ENCODE results near the gene RO60.

The RO60 gene

DNA sequence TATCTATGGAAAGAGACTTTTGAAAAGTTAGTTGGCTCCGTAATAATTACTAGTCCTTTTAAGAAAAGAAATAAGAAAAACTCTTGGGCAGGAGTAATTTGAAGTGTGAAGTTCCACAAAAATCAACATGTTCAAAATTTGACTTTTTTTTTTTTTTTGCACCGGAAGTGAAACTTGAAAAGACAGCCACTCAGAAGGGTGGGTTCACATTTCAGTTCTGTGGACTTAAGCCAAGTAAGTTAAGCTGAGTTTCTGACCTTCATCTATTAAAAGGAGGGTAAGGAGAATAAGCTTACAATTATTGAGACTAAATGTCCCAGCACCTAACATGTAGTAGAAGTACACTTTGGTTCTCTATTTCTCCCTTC is 11.0 kb downstream of the RO60 start:
- peaks cover 31% of the 10 kb centered on the region for H3K4me1 Mint-ChIP-seq (ENCODE audit: low read depth)
- no peaks in the 10 kb centered on the region for H3K9me3 Mint-ChIP-seq
- peak overlapping the region; percentile 0 for H3K4me3 Mint-ChIP-seq
- no peaks in the 10 kb centered on the region for H3K27me3 Mint-ChIP-seq
- intact Hi-C loops (cut with micrococcal nuclease) = no loop called here
- H3K36me3 Mint-ChIP-seq (ENCODE audit: low read depth) = peaks cover 14% of the 10 kb centered on the region
- H3K27ac Mint-ChIP-seq = peak overlapping the region; percentile 72

DNA sequence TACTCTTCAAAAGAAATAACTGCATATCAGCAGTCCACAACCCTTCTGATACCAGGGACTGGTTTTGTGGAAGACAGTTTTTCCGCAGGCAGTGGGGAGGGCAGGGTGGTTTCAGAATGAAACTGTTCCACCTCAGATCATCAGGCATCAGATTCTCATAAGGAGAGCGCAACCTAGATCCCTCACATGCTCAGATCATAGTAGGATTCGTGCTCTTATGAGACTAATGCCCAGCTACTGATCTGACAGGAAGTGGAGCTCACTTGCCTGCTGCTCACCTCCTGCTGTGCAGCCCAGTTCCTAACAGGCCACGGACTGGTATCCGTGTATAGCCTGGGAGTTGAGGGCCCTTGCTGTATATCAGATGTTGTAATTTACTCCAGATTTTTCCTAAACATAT is 11.5 kb downstream of the RO60 start:
- Mint-ChIP-seq H3K4me1 (ENCODE audit: low read depth) (peaks cover 25% of the 10 kb centered on the region), H3K27me3 (no peaks in the 10 kb centered on the region), H3K4me3 (no peak overlapping the region), H3K36me3 (ENCODE audit: low read depth) (peaks cover 14% of the 10 kb centered on the region), H3K27ac (peak overlapping the region; percentile 72), H3K9me3 (no peaks in the 10 kb centered on the region)
- intact Hi-C loops (cut with micrococcal nuclease) = no loop called here

DNA sequence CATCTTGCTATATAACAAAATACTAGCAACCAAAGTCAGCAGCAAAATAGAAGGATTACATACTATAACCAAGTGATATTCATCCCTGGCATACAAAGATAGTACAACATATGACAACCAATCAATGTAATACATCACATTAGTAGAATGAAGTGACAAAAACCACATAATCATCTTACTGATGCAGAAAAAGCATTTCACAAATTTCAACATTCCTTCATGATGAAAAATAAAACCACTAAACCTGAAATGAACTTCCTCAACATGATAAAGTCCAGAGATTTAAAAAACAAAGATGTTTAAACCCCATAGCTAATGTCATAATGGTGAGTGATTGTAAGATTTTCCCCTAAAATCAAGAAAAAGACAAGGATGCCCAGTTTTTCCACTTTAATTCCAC is 18.6 kb downstream of the RO60 start:
- Mint-ChIP-seq H3K4me1 (ENCODE audit: low read depth) (no peaks in the 10 kb centered on the region), H3K4me3 (no peak overlapping the region), H3K36me3 (ENCODE audit: low read depth) (peaks cover 55% of the 10 kb centered on the region), H3K9me3 (peaks cover 8% of the 10 kb centered on the region), H3K27ac (no peak overlapping the region), H3K27me3 (no peaks in the 10 kb centered on the region)
- intact Hi-C loops (cut with micrococcal nuclease) = no loop called here

DNA sequence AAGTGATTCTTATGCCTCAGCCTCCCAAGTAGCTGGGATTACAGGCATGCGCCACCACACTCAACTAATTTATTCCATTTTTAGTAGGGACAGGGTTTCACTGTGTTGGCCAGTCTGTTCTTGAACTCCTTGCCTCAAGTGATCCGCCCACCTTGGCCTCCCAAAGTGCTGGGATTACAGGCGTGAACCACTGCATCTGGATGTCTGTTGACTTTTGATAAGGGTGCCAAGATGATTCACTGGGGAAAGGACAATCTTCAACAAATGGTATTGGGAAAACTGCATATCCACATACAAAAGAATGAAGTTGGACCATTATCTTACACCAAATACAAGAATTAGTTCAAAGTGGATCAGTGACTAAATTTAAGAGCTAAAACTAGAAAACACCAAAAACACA is 19.8 kb downstream of the RO60 start:
- intact Hi-C loops (cut with micrococcal nuclease) = no loop called here
- Mint-ChIP-seq H3K36me3 (ENCODE audit: low read depth) (peaks cover 65% of the 10 kb centered on the region), H3K27me3 (no peaks in the 10 kb centered on the region), H3K4me1 (ENCODE audit: low read depth) (no peaks in the 10 kb centered on the region), H3K9me3 (peaks cover 8% of the 10 kb centered on the region), H3K27ac (no peak overlapping the region), H3K4me3 (no peak overlapping the region)

DNA sequence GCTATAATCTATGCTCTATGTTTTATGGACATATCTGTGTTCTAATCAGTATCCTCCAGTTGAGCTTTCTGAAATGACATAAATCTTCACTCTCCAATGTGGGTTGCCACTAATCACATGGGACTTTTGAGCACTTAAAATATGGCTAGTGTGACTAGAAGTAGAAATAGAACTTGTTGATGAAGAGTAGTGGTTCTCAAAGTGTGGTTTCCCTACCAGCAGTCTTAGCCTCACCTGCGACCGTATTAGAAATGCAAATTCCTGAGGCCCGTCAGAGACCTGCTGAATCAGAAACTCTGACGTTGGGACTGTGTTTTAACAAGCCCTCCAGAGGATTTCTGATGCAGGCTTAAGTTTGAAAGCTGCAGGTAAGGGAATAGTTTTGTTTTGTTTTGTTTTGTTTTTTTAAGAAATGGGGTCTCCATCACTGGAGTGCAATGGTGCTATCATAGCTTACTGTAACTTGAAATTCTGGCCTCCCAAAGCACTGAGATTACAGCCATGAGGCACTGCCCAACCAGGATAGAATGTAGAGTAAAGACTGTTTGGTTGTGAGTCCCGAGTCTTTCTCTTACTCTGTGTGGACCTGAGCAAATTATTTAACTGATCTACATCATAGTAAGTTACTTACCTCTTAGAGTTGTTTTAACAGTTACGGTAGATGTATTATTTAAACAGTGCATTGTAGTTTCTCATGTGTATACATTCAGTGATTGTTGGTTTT is 24.1 kb downstream of the RO60 start:
- peaks cover 63% of the 10 kb centered on the region for H3K36me3 Mint-ChIP-seq (ENCODE audit: low read depth)
- H3K27ac Mint-ChIP-seq = no peak overlapping the region

DNA sequence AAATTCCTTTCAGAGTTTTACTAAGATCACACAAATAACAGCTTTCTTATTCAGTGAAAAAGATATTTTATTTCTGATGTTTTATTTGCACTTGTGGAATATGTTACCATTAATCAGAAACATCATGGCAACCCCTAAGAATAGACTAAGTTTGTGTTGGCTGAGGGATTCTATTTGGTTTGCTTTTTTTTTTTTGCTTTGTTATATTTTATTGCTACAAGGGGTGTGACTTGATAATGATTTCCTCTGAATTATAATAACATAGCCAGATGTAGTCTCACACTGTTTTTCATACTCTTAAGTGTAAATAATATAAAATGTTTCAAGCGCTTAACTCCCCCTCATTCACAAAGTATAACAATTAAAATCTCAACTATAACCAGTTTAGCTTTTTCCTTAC is 25.9 kb downstream of the RO60 start:
- Mint-ChIP-seq H3K27me3 (no peaks in the 10 kb centered on the region), H3K27ac (no peak overlapping the region), H3K4me3 (no peak overlapping the region), H3K4me1 (ENCODE audit: low read depth) (no peaks in the 10 kb centered on the region), H3K9me3 (no peaks in the 10 kb centered on the region), H3K36me3 (ENCODE audit: low read depth) (peaks cover 46% of the 10 kb centered on the region)
- intact Hi-C loops (cut with micrococcal nuclease) = no loop called here

More for the DNA sequence above, 24.1 kb downstream of the RO60 start:
- no peaks in the 10 kb centered on the region for H3K9me3 Mint-ChIP-seq
- H3K4me3 Mint-ChIP-seq = no peak overlapping the region
- intact Hi-C loops (cut with micrococcal nuclease) = no loop called here
- no peaks in the 10 kb centered on the region for H3K4me1 Mint-ChIP-seq (ENCODE audit: low read depth)
- no peaks in the 10 kb centered on the region for H3K27me3 Mint-ChIP-seq

DNA sequence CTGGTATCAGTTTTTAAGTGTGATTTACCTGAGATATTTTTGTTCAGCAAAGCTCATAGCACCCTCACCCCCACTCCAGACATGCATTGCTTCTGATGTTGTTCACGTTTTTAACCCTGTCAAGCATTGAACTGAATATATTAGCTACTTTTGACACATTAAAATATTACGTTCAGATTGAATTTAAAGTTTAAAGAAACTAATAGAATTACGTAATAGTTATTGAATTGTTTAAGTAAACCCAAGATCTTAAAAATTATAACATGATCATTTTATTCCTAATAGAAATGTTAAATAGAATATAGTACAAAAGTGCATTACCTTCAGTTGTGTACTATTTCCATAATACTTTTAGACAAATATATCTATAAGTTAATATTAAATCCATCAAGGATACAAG is 26.9 kb downstream of the RO60 start:
- no peak overlapping the region for H3K27ac Mint-ChIP-seq
- peaks cover 40% of the 10 kb centered on the region for H3K36me3 Mint-ChIP-seq (ENCODE audit: low read depth)
- H3K4me3 Mint-ChIP-seq = no peak overlapping the region
- H3K27me3 Mint-ChIP-seq = no peaks in the 10 kb centered on the region
- no peaks in the 10 kb centered on the region for H3K9me3 Mint-ChIP-seq
- intact Hi-C loops (cut with micrococcal nuclease) = no loop called here
- H3K4me1 Mint-ChIP-seq (ENCODE audit: low read depth) = no peaks in the 10 kb centered on the region

DNA sequence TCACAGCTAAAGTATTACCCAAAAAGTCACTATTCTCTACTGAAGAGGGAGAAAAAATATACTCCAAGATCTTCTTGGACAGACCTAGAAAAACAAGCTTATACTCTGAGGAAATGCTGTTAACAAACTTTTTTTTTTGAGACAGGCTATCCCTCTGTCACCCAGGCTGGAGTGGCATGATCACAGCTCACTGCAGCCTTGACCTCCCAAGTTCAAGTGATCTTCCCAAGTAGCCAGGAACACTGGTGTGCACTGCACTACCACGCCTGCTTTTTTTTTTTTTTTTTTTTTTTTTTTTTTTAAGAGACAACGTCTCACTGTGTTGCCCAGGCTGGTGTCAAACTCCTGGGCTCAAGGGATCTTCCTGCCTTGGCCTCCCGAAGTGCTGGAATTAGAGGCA is 28.5 kb downstream of the RO60 start:
- no peaks in the 10 kb centered on the region for H3K27me3 Mint-ChIP-seq
- intact Hi-C loops (cut with micrococcal nuclease) = no loop called here
- H3K36me3 Mint-ChIP-seq (ENCODE audit: low read depth) = peaks cover 38% of the 10 kb centered on the region
- H3K4me1 Mint-ChIP-seq (ENCODE audit: low read depth) = no peaks in the 10 kb centered on the region
- H3K9me3 Mint-ChIP-seq = no peaks in the 10 kb centered on the region
- no peak overlapping the region for H3K27ac Mint-ChIP-seq
- H3K4me3 Mint-ChIP-seq = no peak overlapping the region

DNA sequence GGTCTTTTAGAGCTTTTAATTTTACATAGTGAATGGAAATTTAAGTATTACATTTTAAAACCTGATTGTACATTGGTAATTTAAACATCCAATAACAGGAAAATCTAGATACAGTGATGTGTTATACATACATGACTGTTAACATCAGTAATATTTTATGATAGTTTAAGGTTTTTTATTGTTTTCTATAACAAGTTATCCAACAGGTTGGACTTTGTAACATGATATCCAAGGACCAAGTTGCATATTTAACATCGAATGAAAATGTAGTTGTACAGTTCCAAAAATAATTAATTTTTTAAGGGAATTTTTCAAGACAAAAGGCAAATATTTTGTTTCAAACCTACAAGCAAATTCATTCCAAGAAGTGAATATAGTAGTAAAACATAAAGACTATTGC is 31.5 kb downstream of the RO60 start:
- peaks cover 44% of the 10 kb centered on the region for H3K36me3 Mint-ChIP-seq (ENCODE audit: low read depth)
- H3K9me3 Mint-ChIP-seq = no peaks in the 10 kb centered on the region
- no peak overlapping the region for H3K4me3 Mint-ChIP-seq
- H3K27me3 Mint-ChIP-seq = no peaks in the 10 kb centered on the region
- no peaks in the 10 kb centered on the region for H3K4me1 Mint-ChIP-seq (ENCODE audit: low read depth)
- intact Hi-C loops (cut with micrococcal nuclease) = loop anchor here (5.0 kb wide), 1 partner anchor 41 kb away; no protein-coding TSS in a partner anchor
- H3K27ac Mint-ChIP-seq = no peak overlapping the region

DNA sequence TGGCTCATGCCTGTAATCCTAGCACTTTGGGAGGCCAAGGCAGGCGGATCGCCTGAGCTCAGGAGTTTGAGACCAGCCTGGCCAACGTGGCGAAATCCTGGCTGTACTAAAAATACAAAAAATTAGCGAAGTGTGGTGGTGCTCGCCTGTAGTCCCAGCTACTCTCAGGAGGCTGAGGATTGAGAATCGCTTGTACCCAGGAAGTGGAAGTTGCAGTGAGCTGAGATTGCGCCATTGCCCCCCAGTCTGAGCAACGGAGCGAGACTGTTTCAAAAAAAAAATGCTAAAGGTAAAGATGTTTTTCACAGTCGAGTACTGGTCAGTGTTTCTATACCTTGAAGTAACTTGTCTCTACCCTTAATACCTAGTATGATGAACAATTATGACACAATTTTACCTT is 34.7 kb downstream of the RO60 start:
- intact Hi-C loops (cut with micrococcal nuclease) = loop anchor here (5.0 kb wide), 1 partner anchor 38 kb away; no protein-coding TSS in a partner anchor
- H3K4me3 Mint-ChIP-seq = no peak overlapping the region
- H3K27ac Mint-ChIP-seq = no peak overlapping the region
- H3K36me3 Mint-ChIP-seq (ENCODE audit: low read depth) = peaks cover 70% of the 10 kb centered on the region
- no peaks in the 10 kb centered on the region for H3K27me3 Mint-ChIP-seq
- H3K9me3 Mint-ChIP-seq = no peaks in the 10 kb centered on the region
- H3K4me1 Mint-ChIP-seq (ENCODE audit: low read depth) = no peaks in the 10 kb centered on the region

DNA sequence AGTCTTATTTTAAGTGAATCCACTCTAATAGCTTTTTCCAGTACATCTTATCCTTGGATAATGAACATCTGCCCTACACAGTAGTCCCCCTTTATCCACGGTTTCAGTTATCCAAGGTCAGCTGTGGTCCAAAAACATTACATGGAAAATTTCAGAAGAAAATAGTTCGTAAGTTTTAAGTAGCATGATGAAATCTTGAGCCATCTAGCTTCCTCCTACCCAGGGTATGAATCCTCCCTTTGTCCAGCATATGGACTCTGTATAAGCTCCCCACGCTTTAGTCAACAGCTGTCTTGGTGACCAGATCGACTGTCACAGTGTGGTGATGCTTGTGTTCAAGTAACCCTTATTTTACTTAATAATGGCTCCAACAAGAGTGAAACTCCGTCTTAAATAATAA is 43.2 kb downstream of the RO60 start:
- peaks cover 24% of the 10 kb centered on the region for H3K4me1 Mint-ChIP-seq (ENCODE audit: low read depth)
- H3K36me3 Mint-ChIP-seq (ENCODE audit: low read depth) = peaks cover 51% of the 10 kb centered on the region
- intact Hi-C loops (cut with micrococcal nuclease) = no loop called here
- no peaks in the 10 kb centered on the region for H3K9me3 Mint-ChIP-seq
- no peak overlapping the region for H3K4me3 Mint-ChIP-seq
- H3K27me3 Mint-ChIP-seq = no peaks in the 10 kb centered on the region
- H3K27ac Mint-ChIP-seq = no peak overlapping the region

DNA sequence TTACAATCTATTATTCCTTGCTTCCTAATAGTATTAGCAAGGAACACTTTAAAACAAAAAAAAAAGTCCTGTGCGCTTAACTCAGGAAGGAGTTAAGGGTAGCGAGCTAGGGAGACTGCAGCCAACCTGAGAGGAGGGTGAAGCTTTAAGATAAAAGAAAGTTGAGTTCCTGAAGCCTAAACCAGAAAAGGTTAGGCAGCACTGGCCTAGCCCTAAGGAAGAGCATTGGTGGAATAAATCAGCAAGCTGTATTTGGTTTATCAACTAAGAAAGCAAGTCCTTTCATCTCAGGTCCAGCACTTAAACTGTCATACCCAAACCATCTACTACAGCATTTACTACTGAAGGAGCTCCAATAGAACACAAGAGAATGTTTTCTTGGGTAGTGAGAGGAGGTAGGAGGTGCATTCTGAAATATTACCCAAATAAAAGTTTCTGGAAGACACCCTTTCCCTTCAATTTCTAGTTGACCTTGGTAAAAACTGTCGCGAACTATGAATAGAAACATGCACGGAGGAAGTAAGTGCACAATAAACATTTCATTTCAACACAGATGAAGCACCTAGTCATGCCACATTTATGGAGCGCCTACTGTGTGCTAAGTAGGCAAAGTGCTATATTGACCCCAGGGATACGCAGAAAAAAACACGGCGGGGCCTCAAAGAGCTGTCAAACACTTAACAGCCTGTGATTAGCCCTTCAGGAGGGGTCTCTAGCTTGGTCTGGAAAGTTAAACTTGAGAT is 44.5 kb downstream of the RO60 start:
- Mint-ChIP-seq H3K27ac (peak overlapping the region; percentile 93), H3K4me1 (ENCODE audit: low read depth) (peaks cover 24% of the 10 kb centered on the region), H3K27me3 (no peaks in the 10 kb centered on the region), H3K36me3 (ENCODE audit: low read depth) (peaks cover 38% of the 10 kb centered on the region), H3K9me3 (no peaks in the 10 kb centered on the region), H3K4me3 (peak overlapping the region; percentile 90)
- intact Hi-C loops (cut with micrococcal nuclease) = no loop called here

DNA sequence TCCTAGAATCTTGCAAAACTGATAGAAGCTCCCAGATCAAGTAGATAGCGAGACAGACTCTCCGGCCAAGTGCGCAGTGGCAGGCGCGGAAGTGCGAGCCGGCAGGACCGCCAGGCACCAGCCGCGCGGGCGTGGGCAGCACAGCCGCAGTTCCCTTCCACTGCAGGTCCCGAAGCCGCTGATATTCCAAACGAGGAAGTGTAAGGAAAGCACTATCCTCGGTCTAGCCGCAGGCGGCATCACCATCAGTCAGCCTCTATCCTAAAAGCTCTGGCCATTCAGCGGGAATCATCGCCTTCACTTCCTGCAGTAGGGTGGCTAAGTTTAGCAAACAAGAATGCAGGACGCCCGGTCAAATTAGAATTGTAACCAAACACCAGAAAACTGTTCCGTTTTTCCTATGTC is 45.1 kb downstream of the RO60 start:
- Mint-ChIP-seq H3K9me3 (no peaks in the 10 kb centered on the region), H3K27me3 (no peaks in the 10 kb centered on the region), H3K36me3 (ENCODE audit: low read depth) (peaks cover 32% of the 10 kb centered on the region), H3K27ac (peak overlapping the region; percentile 93), H3K4me3 (peak overlapping the region; percentile 90), H3K4me1 (ENCODE audit: low read depth) (peaks cover 24% of the 10 kb centered on the region)
- intact Hi-C loops (cut with micrococcal nuclease) = no loop called here

DNA sequence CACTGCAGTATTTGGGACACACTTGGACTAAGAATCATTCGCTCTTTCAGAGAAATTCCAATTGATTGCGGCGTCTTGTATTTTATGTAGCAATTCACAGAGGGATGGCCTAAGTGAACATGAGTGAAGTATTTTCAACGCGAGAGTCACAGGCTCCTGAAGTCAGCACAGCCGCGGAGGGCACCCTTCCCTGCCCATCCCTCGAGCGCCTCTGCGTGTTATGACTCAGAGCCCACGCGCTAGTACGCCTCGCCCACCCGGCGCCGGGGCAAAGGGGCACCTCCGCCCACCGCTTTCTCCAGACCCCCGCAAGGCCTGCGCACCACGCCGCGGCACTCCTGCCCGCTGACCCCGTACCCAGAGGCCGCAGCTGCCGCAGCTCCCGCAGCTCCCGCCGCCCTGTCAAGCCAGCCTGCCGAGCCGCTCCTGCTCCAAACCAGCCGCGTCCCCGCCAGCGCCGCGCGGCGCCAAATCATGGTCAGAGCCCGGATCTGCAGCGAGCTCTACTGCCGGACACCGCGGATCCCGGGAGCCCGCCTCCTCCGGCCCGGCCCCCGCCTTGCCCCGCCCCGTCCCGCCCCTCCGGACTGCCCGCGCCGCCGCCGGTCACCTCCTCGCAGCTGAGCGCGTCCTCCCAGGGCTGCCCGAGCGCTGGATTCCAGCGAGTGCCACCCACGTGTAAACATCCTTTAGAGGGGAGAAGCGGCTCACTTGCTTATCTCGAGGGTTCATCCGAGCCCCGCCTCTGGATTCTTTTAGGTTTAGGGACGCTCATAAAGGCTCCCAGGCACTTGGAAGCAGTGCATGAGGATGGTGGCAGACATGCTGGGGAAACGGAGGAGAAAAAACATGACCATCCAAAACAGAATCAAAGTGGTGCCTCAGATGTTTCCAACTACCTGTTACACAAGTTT is 45.8 kb downstream of the RO60 start, which contains the start of gene GLRX2:
Gene GLRX2 (minus strand): TSS at position 508 of the 914 bp plus-strand sequence. CDS start 32 bp downstream, at position 476.
- no peaks in the 10 kb centered on the region for H3K9me3 Mint-ChIP-seq
- H3K27ac Mint-ChIP-seq = peak within 1 kb of the TSS; percentile 93
- H3K36me3 Mint-ChIP-seq (ENCODE audit: low read depth) = peaks cover 26% of the 10 kb centered on the region
- H3K4me3 Mint-ChIP-seq = peak within 1 kb of the TSS; percentile 90
- intact Hi-C loops (cut with micrococcal nuclease) = loop anchor here (1.0 to 5.0 kb wide), 3 partner anchors 17 to 293 kb away; partner anchors contain the start of genes CDC73, RO60 and UCHL5
- H3K4me1 Mint-ChIP-seq (ENCODE audit: low read depth) = peaks cover 24% of the 10 kb centered on the region
- H3K27me3 Mint-ChIP-seq = no peaks in the 10 kb centered on the region

Measured in dendritic cell treated with granulocyte-macrophage colony-stimulating factor and Interleukin-4, amounts not matched to agents 40 ng/mL and 50 ng/mL, for 4 days (primary cell).